Subcutaneous abdominal adipose tissue (tissue), 5 donors: ENCODE measurements around the gene PI16.
A peak's percentile ranks its signal among the peaks of the same experiment; 100 is the strongest.

Experiments
- H3K27ac ChIP-seq: one replicate; pipeline ENCODE4 v1.7.0; 2013; ENCODE audit warnings: low read depth, mild to moderate bottlenecking, inconsistent platforms, low read length, moderate library complexity
- H3K27me3 ChIP-seq, 5 donors: one replicate each; pipeline ENCODE4 v1.7.0; 2013; ENCODE audit warnings: low read length in 5 of 5, inconsistent platforms in 1 of 5; ENCODE audit not compliant: control insufficient read depth in 5 of 5, insufficient read depth in 4 of 5
- H3K36me3 ChIP-seq, 5 donors: one replicate each; pipeline ENCODE4 v1.7.0; 2013; ENCODE audit warnings: low read length in 5 of 5; ENCODE audit not compliant: control insufficient read depth in 5 of 5, insufficient read depth in 5 of 5
- H3K4me1 ChIP-seq, 5 donors: one replicate each; pipeline ENCODE4 v1.7.0; 2013; ENCODE audit warnings: low read length in 5 of 5, mild to moderate bottlenecking in 3 of 5, moderate library complexity in 1 of 5; ENCODE audit not compliant: control insufficient read depth in 5 of 5, insufficient read depth in 5 of 5
- H3K4me3 ChIP-seq, 5 donors: one replicate each; pipeline ENCODE4 v1.7.0; 2013; ENCODE audit warnings: low read length in 5 of 5, low read depth in 1 of 5
- H3K9ac ChIP-seq, 5 donors: one replicate each; pipeline ENCODE4 v1.7.0; 2013; ENCODE audit warnings: low read length in 5 of 5, mild to moderate bottlenecking in 4 of 5, moderate library complexity in 3 of 5
- H3K9me3 ChIP-seq, 5 donors: one replicate each; pipeline ENCODE4 v1.7.0; 2013; ENCODE audit warnings: low read length in 5 of 5; ENCODE audit not compliant: control insufficient read depth in 5 of 5
- donor health status: healthy.
- donor health status: healthy.
- donor health status: healthy.
- donor health status: healthy.
- donor health status: healthy.

Gene PI16

DNA sequence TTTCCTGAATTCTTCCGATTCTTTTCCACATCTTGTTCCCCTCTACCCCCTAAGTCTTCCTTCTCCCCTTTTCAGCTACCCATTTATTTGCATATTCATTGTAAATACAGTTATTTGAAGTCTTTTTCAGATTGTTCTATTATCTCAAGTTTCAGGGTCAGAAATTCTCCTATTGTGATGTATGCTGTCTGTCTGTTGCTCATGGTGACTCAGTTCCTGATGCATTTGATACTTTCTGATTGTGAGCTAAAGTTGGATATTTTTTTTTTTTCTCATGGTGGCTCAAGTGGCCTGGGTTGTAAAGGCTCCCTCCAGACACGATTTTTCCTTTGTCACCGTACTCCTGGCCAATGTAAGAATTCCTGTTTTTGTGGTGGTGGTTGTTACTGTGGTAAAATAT lies 4.9 kb upstream of the PI16 start:
- no peaks in the 10 kb centered on the region for H3K36me3 ChIP-seq
- no peak overlapping the region for H3K9ac ChIP-seq
- H3K4me3 ChIP-seq = no peak overlapping the region
- H3K4me1 ChIP-seq = no peaks in the 10 kb centered on the region
- peaks cover 0 to 5% (median 2%) of the 10 kb centered on the region in 5 donors for H3K27me3 ChIP-seq
- no peak overlapping the region for H3K27ac ChIP-seq
- H3K9me3 ChIP-seq = no peaks in the 10 kb centered on the region

DNA sequence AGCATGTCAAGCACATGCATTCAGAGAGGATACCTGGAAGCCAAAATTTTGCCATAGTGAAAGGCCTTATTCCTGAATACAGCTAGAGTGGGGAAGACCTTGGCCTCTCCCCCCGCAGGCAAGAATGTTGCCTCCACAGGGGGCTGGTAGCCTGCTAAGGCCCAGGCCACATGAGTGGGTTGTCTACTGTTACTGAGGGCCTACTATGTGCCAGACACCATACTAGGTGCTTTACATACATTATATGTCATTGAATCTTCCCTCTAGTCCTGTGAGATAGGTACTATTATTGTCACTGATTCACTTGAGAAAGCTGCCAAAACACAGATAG lies 642 bp upstream of the PI16 start:
- H3K36me3 ChIP-seq = no peaks in the 10 kb centered on the region
- H3K4me3 ChIP-seq = no peak overlapping the region
- peaks cover 0 to 13% (median 9%) of the 10 kb centered on the region in 5 donors for H3K27me3 ChIP-seq
- H3K4me1 ChIP-seq = no peaks in the 10 kb centered on the region
- H3K9ac ChIP-seq = no peak overlapping the region
- no peaks in the 10 kb centered on the region for H3K9me3 ChIP-seq
- no peak overlapping the region for H3K27ac ChIP-seq

DNA sequence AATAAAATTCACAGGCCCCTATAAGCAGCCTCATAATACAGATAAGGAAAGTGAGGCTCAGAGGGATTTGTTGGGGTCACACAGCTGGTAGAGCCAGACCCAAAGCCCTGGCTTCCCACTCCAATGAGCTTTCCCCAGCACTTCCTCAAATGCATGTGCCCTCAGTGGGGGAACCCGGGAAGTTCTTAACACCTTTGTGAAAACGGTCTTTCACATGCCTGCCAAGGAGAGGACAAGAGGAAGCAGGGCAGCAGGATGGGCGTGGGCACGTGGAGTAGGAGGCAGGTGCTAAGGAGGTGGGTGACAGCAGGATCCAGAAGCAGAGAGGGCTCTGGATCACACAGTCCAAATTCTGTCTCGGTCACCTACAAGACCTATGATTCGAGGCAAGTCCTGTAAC lies 598 bp downstream of the PI16 start:
- no peak overlapping the region for H3K27ac ChIP-seq
- H3K9me3 ChIP-seq = no peaks in the 10 kb centered on the region
- H3K9ac ChIP-seq = peak overlapping the region in 3 of 5 donors; percentile 5 to 41 (median 39)
- H3K4me1 ChIP-seq = no peaks in the 10 kb centered on the region
- H3K27me3 ChIP-seq = peaks cover 0 to 15% (median 9%) of the 10 kb centered on the region in 5 donors
- H3K4me3 ChIP-seq = peak overlapping the region in 4 of 5 donors; percentile 15 to 56 (median 44)
- no peaks in the 10 kb centered on the region for H3K36me3 ChIP-seq

DNA sequence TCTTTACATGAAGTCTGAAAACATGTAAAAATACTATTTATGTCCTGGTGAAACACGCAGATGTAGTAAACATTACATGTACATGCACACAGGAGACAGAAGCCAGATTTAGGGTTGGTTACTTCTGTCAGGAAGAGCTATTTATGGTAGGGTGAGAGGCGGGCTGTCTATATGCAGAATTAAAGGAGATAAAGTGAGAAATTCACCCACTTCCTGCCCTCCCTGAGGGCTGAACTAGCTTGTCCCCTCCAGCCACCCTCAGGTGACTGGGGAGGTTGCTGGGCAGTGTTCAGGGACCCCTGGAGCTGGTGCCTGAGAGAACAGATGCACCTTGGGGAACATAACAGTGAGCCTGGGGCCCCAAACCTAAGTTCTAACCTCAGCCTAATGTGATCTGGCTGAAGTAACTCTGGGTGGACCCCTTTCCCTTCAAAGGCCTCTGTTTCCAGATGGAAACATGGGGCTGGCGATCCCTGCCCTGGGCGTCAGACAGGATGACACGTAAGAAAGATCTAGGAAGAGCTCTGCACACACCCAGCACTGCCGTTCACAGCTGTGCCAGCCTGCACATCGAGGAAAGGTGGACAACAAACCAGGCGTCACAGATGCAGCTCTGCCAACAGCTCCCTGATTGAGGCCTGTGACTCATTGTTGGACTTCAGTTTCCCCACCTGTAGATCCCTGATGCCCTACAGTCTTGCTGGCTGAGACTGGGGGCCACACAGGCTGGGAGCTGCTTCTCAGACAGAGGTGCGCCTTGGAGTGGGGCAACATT lies 1.3 kb downstream of the PI16 start:
- H3K27me3 ChIP-seq = peaks cover 0 to 15% (median 9%) of the 10 kb centered on the region in 5 donors
- no peaks in the 10 kb centered on the region for H3K4me1 ChIP-seq
- no peaks in the 10 kb centered on the region for H3K9me3 ChIP-seq
- H3K9ac ChIP-seq = peak overlapping the region in 1 of 5 donors; percentile 41
- no peaks in the 10 kb centered on the region for H3K36me3 ChIP-seq
- H3K4me3 ChIP-seq = peak overlapping the region; percentile 8 to 56 (median 39)
- no peak overlapping the region for H3K27ac ChIP-seq

DNA sequence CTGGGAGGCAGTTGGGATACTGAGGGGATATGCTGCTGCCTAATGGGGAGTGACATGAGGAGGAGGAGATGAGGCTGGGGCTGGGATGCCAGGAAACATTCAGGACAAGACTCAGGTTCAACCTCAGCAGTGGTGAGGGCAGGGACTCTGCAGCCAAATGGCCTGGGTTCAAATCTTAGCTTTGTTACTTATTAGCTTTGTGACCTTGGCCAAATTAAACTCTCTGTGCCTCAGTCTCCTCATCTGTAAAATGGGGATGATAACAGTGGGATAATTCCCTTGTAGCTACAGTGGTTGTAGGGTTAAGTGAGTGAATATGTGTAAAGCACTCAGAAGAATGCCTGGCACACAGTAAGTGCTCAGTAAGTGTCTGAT lies 1.9 kb downstream of the PI16 start:
- H3K4me1 ChIP-seq = no peaks in the 10 kb centered on the region
- H3K36me3 ChIP-seq = no peaks in the 10 kb centered on the region
- H3K9me3 ChIP-seq = no peaks in the 10 kb centered on the region
- no peak overlapping the region for H3K27ac ChIP-seq
- H3K9ac ChIP-seq = peak overlapping the region in 1 of 5 donors; percentile 41
- H3K4me3 ChIP-seq = peak overlapping the region in 3 of 5 donors; percentile 39 to 56 (median 48)
- H3K27me3 ChIP-seq = peaks cover 0 to 15% (median 9%) of the 10 kb centered on the region in 5 donors

DNA sequence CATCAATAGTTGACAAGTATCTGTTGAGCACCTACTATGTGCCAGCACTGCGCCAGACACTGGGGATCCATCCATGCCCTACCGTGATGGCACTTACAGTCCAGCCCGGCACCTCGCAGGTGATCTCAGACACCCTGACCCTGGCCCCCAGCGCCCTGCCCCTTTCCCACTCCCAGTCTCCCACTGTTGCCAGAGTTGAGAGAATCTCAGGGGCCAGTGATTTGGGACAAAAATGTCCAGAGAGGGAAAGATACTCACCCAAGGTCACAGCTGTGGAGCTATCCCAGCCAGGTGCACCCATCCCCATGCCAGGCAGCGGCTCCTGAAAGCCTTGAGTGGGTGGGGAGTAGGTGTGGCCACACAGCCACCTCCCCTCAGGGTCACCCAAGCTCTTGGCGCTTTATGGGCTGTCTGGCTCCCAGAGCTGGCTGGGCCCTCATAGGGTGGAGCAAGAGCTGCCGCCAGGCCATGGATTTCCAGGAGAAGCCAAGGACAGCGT lies 3.3 kb downstream of the PI16 start:
- Histone ChIP-seq H3K9ac (no peak overlapping the region), H3K27ac (no peak overlapping the region), H3K4me1 (no peaks in the 10 kb centered on the region), H3K36me3 (no peaks in the 10 kb centered on the region), H3K9me3 (no peaks in the 10 kb centered on the region), H3K4me3 (peak overlapping the region in 1 of 5 donors; percentile 38), H3K27me3 (peaks cover 0 to 15% (median 9%) of the 10 kb centered on the region in 5 donors)

DNA sequence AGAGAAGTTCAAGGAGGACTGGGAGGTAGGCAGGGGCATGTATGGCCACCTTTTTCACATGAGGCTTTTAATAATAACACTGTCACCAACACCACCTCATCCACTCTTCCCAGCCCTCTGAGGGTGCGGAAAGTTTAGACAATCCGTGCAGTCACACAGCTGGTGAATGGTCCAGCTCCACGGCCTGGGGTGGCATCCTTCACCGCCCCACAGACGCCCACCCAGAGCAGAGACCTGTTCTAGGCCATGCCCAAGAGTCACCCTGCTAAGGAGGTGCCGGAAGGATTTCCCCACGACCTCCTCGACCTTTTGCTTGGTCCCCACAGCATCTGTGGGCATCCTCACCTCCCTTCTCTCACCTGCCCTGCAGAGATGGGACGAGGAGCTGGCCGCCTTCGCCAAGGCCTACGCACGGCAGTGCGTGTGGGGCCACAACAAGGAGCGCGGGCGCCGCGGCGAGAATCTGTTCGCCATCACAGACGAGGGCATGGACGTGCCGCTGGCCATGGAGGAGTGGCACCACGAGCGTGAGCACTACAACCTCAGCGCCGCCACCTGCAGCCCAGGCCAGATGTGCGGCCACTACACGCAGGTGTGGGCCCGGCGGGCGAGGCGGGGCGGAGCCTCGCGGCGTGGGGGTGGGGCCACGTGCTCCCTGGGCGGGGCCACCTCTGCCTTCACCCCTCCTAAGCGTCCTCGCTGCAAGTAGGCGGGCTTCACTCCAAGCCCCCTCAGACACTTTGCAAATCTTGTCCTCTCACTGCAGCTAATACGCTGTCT lies 4.4 kb downstream of the PI16 start:
- Histone ChIP-seq H3K27ac (no peak overlapping the region), H3K9ac (no peak overlapping the region), H3K27me3 (peaks cover 0 to 13% (median 9%) of the 10 kb centered on the region in 5 donors), H3K4me3 (no peak overlapping the region), H3K4me1 (peaks cover 0 to 9% (median 5%) of the 10 kb centered on the region in 5 donors), H3K36me3 (no peaks in the 10 kb centered on the region), H3K9me3 (no peaks in the 10 kb centered on the region)

DNA sequence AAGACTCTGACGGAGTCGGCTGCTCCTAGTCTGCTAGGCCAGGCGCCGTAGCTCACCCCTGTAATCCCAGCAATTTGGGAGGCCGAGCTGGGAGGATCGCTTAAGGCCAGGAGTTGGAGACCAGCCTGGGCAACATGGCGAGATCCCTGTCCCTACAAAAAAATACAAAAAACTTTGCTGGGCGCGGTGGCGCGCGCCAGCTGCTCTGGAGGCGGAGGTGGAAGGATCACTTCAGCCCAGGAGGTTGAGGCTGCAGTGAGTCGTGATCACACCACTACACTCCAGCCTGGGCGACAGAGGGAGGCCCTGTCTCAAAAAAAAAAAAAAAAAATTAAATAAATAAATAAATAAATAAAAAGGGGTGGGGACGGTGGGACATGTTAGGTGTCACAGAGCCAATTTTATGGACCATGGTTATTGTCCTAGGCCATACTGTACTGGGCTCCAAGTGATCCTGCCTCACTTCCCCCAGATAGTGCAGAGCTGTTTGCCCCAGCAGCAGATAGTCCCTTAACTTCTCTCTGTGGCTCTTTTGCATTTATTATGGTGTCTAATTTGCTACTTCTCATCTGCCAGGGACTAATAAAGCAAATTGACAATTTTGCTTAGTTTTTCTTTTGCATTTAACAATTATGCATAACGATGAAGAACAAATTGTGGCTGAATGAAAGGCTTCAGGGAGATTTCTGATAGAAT lies 5.2 kb downstream of the PI16 start:
- peaks cover 0 to 15% (median 11%) of the 10 kb centered on the region in 5 donors for H3K4me1 ChIP-seq
- no peak overlapping the region for H3K9ac ChIP-seq
- no peaks in the 10 kb centered on the region for H3K9me3 ChIP-seq
- no peaks in the 10 kb centered on the region for H3K36me3 ChIP-seq
- H3K27me3 ChIP-seq = peaks cover 0 to 9% (median 7%) of the 10 kb centered on the region in 5 donors
- H3K27ac ChIP-seq = no peak overlapping the region
- H3K4me3 ChIP-seq = no peak overlapping the region

DNA sequence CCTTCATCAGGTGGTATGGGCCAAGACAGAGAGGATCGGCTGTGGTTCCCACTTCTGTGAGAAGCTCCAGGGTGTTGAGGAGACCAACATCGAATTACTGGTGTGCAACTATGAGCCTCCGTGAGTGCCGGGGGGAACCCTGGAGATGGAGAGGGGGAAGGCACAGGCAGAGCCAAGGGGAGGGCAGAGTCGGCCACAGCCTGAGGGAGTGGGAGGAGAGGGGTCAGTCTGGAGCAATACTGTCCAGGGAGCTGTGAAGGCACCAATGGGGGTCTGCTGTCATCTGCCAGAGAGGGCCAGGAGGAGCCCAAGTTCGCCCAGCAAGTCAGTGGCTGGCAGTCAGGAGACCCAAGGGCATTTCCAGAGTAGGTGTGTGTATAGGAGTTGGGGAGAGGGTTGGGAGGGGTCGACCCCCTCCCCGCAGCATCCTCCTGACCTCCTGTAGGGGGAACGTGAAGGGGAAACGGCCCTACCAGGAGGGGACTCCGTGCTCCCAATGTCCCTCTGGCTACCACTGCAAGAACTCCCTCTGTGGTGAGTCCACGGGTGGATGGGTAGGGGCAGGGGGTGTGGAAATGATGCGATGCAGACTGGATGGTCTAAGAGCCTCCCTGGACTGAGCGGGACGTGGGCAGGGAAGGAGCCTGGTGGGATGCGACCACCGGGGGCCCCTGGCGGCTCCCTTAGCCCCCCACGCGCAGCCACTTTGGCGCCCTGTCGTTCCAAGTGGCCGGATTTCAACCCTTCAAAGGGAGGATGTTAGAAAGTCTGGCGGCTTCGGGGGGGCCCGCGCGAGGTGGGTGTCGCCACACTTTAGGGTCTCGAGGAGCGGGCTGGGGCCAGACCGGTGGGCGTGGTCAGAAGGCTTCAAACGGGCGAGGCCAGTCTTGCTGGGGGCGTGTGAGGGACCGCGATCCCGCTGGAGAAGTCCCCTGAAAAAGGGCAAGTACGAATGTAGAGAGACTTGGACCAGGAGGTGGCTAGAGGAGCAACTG lies 7.2 kb downstream of the PI16 start:
- H3K4me3 ChIP-seq = no peak overlapping the region
- H3K9ac ChIP-seq = no peak overlapping the region
- H3K4me1 ChIP-seq = peaks cover 0 to 20% (median 11%) of the 10 kb centered on the region in 5 donors
- no peaks in the 10 kb centered on the region for H3K9me3 ChIP-seq
- H3K36me3 ChIP-seq = peaks cover 0 to 6% (median 2%) of the 10 kb centered on the region in 5 donors
- peaks cover 0 to 9% (median 0%) of the 10 kb centered on the region in 5 donors for H3K27me3 ChIP-seq
- H3K27ac ChIP-seq = no peak overlapping the region
